ENCODE measurements around the gene TSPAN31.

TSPAN31 gene

GRCh38 chr12:57722716-57723629 lies 21.9 kb upstream of the TSPAN31 start:
- DNase-seq, result no peak

DNA sequence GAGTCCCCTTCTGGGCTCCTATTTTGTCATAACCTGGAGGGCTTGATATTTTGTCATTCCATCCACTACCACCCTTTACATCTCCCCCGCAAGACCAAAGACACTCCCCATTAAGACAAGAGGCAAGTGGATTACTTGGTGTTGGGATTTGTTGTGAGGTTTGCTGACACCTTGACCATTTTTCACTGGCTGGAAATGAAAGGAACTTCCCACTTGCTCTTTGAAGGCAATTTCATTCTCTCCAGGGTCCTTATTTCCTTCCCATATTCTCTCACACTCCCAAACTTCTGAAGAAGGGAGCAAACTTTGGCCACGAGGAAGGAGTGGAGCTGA lies 21.2 kb upstream of the TSPAN31 start:
- no peak for DNase-seq

DNA sequence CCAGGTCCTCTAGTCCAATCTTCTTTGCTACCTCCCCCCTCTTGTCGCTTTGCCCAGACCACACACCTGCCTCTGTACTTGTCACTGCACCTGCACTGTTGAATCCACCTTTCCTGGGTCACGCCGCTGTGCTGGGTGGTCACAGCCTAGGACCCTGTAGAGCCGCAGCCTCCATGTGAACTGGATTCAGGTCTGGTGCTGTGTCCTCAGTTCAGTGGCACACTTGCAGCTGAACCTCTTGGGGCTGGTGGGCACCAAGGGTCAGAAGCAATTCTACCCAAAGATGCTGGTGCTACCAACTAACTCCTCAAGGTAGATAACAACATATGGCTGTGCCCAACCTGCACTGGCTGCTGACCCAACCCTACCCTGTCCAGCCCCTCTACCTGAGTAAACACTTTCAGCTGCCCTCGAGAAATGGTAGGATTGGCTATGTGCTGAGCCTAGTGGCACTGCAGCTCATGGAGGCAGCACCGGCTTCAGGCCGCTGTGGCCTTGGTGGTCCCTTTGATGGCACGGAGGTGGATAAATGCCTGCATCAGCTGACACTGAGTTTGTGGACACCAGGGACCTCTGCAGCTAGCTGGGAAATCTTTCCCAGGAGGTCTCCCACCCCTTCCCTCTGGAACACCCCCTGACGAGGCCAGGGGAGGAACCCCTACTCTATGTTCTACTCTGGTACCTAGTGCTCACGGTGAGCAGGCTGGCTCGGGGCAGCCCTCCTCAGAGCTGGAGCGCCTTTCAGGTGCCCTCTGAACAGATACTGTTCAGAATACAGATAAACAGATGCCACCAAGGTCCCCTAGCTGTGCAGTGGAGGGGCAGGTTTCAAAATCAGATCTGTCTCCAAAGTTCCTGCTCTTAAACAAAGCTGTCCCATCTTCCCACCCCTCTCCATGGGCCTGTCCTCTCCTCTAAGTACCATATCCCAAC lies 20.6 kb upstream of the TSPAN31 start:
- no peak for DNase-seq

DNA sequence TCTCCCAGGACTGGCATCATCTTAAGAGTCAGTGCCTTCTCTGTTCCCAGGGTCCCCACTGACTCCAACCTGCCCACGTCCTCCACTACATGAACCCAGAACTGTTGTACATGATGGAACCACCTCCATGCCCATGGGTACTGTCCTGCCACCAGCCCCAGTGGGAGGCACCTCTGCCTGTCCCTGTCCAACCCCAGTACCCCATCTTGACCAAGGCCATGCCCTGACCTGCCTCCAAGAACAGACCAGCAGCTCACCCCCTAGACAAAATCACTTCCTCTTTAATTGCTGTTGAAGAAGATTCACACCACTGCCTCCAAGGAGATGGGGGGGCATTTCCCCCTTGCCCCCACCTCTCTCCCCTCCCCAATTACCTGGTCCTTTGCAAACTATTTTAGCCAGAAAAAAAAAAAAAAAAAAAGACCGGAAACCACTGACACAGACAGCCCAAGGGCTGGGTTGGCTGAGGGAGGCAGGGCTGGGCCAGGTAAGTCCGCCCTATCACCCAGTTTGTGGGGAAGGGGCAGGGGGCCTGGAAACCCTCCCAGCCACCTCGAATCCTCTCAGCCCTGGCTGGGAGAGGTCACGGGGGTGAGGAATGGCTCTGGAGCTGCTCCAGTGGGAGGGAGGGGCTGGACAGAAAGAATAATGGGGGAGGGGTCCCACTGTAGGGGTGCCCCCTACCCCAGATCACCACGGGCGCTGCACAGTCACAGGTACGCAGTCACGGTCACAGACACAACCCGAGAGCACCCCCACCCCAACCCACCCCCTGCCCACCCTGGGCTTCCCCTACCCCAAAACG lies 19.7 kb upstream of the TSPAN31 start:
- no peak for DNase-seq

DNA sequence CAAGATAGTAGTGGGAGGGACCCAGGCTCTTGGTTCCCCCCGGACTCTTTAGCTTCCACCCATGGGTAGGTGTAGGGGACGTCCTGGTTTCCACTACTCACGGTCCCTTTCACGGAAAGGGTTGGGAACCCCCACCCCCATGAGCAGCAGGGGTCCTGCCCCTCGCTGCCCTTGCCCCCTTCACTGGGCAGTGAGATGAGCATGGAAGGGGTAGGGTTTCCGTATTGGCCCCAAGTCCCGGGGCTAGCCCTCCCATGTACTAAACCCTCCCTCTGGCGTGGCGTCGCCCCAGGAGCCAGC lies 19.0 kb upstream of the TSPAN31 start:
- DNase-seq, result no peak

DNA sequence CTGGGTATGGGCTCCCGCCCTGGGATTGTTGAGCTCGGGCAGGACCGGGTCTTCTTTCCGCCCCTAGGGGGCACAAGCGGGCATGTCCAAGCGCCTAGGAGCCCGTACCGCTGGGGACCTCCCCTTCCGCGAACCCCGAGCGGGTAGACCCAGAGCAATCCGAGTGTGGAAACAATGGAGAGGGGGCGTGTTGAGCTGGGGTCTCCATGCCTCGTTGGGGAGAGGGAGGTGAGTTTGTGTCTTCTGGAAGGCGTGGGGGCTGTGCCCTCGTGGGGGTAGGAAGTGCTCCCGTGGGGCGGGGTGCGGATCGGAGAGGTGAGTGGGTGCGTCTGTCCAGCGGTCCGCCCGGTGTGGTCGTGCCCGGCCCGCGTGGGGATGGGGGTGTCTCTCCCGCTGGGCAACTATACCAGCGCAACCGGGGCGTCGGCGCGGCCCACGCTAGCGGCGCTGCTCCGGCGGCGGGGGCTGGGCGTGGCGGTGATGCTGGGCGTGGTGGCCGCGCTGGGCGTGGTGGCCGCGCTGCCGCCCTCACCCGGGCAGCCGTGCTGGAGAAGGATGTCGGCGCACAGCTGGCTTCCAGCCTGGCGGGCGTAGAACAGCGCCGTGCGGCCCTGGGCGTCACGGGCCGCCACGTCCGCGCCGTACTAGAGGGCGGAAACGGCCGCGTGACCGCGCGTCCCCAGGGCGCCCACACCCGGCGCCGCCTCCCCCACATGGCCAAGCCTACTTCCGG lies 18.5 kb upstream of the TSPAN31 start:
- DNase-seq, result peak; percentile 23

DNA sequence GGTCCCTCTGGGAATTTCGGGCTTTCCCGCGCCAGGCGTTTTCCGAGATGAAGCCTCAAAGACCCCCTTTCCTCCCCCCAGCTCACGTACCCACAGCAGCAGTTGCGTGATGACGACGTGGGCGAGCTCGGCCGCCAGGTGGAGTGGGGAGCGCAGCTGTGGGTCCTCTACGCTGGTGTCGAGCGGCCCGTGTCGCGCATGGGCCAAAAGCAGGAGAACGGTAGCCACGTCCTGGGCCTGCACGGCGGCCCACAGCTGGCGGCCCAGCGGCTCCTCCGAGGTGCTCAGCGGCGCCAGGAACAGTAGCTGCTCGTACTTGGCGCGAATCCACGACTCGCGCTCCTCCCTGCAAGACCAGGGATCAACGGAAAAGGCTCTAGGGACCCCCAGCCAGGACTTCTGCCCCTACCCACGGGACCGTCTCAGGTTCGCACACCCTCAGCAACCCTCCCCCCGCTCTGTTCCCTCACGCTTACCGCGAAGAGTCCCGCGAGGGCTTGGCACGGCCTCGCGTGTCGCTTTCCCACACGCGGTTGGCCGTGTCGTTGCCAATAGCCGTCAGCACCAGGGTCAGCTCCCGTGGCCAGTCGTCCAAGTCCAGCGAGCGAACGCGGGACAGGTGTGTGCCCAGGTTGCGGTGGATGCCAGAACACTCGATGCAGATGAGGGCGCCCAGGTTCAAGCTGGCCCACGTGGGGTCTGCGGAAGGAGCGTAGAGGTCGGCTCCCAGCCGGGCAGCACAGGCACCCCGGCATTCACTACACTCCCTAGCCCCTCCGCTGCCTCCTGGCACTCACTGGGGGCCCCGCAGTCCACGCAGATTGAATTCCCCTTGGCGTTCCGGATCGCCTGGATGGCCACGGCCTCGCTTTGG lies 17.7 kb upstream of the TSPAN31 start:
- no peak for DNase-seq

GRCh38 chr12:57727758-57728395 lies 17.0 kb upstream of the TSPAN31 start:
- no peak for DNase-seq

GRCh38 chr12:57729321-57729844 lies 15.5 kb upstream of the TSPAN31 start:
- no peak for DNase-seq

DNA sequence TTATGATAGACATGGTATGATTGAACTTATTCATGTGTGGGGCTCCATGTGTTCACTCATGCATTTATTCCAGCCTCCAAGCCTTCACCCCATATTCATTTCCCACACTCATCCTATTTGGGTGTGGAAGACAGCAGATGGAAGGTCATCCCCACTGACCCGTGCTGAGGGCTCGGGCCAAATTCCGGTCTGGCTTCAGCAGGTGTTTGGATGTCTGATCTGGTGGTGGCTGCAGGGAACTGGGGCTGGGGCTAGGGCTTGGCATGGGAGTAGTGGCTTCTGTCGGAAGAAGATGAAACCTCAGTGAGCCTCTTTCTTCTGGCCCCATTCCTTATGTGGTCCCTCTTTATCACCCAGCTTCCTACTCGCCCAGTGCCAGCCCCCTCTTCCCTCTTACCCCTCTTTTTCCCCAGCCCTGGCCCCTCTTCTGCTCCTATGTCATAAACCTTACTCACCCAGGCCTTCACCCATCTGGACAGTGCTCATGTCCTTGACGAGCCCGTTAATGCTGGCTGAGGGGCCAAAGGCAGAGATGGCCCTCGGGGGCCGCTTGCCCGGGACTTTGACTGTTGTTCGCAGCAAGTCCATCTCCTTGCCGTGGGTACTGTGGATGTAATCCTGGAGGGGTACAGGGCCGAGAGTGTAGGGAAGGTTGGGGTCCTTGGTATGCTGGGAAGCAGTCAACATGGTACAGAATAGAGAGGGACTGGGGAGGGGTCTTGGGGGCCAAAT lies 14.3 kb upstream of the TSPAN31 start:
- DNase-seq, result no peak

- DNase-seq, result no peak
These were observed 13.3 kb upstream of the TSPAN31 start for GRCh38 chr12:57731411-57732080.

DNA sequence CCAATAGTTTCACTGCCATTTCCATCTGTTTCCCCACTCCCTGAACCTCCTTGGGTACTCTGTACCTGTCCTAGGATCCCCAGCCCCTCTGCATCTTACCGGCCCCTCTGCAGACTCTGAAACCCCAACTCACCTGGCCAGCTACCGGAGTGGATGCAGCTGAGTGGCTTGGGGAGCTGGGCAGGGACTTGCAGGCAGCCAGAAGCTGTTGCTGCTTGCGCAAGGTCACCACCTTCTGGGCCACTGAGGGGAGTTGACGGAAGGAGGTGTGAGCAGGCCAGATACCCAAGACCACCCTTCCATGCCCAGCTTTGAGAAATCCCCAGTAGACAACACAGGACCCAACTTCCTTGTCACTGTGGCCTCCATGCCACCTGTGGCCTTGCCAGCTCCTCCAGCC lies 12.6 kb upstream of the TSPAN31 start:
- DNase-seq, result no peak

GRCh38 chr12:57732726-57733593 lies 11.9 kb upstream of the TSPAN31 start:
- no peak for DNase-seq

DNA sequence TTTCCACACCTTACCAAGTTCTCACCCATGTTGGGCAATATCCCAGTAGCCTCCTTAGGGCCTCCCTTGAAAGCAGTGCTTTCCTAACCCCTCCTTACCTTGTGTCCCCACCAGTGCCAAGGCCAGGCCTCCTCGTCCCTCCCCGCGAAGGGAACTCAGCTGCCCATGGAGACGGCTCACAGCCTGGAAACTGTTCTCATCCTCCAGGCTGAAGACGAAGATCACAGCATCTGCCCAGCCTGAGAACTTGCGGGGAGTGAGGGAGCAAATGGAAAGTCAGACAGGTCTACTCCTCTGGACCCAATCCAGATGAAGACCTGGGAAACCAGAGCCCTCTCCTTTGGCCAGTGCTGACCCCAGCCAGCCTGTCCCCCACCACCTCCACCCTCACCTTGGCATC lies 10.9 kb upstream of the TSPAN31 start:
- DNase-seq, result no peak

DNA sequence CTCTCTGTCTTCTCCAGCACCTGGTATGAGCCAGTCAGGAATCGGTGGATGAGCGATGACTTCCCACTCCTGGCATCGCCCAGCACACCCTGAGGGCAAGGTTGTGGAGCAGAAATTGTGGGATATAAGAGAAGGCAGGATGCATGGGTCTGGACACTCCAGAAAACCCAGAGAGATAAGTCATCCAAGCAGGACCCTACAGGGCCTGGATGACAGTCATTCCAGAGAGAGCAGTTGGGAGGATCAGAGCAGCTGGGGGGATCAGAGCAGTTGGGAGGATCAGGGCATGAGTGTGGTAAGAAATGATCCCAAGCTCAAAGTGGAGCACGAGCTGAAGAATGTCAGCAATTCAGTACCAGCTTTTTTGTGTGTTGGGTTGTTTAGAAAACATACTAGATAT lies 10.2 kb upstream of the TSPAN31 start:
- no peak for DNase-seq

DNA sequence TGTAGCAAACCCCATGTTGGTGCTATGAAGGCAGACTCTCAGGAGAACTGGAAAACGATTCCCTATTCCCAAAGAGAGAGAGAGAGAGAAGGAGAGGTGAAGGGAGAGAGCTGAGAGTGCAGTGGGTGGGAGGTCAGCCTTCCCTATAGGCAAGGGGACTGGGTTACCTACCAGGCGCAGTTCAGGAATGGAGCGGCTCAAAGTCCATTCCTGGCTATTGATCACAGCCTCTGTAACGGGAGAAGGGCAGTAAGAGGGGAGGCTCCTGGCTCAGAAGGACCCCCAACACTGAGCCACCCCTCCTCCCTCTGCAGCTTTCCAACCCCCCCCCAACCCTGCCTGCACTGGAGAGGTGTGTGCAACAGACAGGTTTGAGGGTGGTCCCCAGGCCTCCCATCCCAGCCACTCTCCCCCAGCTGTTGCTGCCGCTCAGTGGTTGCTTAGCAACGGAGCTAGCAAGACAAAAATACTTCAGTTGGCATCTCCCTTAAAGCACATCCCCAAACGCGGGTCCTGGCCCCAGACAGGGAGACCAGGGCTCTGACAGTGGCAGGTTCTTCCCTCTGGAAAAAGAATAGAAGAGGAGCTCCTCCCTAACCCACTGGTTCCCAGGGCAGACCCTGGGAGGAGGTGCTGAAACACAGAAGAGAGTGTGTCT lies 9.5 kb upstream of the TSPAN31 start:
- no peak for DNase-seq

DNA sequence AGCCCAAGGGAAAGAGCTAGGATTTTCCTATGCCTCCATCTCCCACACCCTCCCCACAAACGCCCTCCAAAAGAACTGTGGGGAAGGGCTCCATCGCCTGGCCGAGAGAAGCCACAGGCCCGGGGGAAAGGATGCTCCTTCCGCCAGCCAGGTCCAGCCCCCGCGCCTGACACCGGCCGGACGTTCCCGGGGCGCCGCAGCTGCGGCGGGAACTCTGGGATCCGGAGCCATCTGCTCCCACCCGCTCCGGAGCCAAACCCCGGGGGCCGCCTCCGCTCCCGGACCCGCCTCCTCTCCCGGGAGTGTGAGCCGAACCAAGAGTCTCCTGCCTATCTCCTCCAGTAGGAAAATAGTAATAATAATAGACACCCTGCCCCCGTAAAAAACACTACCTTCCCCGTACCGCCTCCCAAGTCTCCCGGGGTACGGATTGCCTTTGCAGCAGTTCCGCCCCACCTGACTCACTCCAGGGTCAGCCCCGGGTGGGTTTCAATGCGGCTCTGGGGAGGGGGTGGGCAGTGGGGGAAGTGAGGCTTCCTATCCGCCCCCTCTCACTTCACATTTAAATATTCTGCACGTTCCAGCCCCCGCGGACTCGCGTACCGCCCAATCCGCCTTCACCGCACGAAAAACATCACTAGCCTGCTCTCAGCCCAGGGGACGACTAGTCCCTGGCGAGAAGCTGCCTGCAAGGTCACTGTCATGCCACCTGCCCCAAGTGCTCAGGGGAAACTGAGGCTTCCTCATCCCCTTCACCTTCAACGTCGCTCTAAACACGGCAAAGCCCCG lies 8.7 kb upstream of the TSPAN31 start:
- DNase-seq, result no peak

Data from activated CD4-positive, alpha-beta T cell treated with anti-CD3 and anti-CD28 coated beads, Interleukin-2, amount 50 U/mL, for 1 hour (primary cell).